Spleen (tissue), 7 donors: ENCODE measurements around the gene ADM.

Experiments
- POLR2A ChIP-seq, 3 donors: fragments of 450-650 bp; IDR thresholded peaks; one replicate each; pipeline ENCODE4 v1.5.1; 2017; ENCODE audit warnings: antibody characterized with exemption in 3 of 3, mild to moderate bottlenecking in 1 of 3
- POLR2AphosphoS5 ChIP-seq, 3 donors: sonication (generic); formaldehyde crosslinking; IDR thresholded peaks; one replicate each; pipeline ENCODE4 v1.5.1; 2017; ENCODE audit warnings: antibody characterized with exemption in 3 of 3
- TF ChIP-seq, protein P1 (sequence below), 11 experiments: fragments of 200-600 bp in 7 of 11; fragments of 450-650 bp in 4 of 11; sonication (generic) in 4 of 11; IDR thresholded peaks in 8 of 11; conservative IDR thresholded peaks in 3 of 11; 1 replicate in 7 of 11; 2 replicates in 4 of 11; pipeline versions ENCODE4 v1.4.0 to v1.8.0; 2016 to 2021; ENCODE audit warnings: antibody characterized with exemption in 11 of 11, inconsistent platforms in 4 of 11, mild to moderate bottlenecking in 1 of 11
- donor health status: DM: no; HTN: no; CAD: no; lungs with moderate emphysema.
- donor health status: DM: no; HTN: no; CAD: no.
- donor health status: DM: no; HTN: no; CAD: no.

DNA sequence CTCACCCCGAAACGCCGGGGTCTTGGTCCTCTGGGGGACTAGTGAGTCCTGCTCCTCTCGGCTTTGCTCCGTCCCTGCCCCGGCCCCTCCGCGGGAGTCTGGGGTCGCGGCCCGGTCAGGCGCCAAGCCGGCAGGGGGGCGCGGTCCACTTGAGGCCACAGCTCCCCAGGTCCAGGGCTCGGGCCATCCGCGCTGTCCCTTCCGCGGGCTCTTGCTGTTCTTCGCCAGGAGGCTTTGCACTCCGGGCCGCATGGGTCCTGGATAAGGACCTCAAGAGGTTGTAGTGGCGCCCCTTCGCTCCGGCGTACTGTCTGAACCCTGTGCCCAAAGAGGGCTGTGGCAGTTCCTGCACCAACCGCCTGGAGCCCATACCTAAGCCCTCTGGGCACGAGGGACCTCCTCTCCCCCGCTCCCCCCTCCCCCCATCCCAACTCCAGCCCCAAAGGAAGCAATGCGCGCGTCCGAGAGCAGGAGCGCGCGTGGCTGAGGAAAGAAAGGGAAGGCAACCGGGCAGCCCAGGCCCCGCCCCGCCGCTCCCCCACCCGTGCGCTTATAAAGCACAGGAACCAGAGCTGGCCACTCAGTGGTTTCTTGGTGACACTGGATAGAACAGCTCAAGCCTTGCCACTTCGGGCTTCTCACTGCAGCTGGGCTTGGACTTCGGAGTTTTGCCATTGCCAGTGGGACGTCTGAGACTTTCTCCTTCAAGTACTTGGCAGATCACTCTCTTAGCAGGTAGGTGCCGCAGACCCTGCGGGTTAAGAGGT is at the start of gene ADM:
- TF ChIP-seq POLR2AphosphoS5 (IDR thresholded peaks at IDR 0.05) (peak; percentile 93 to 99 (median 93)), POLR2A (IDR thresholded peaks at IDR 0.05) (peak; percentile 61 to 91 (median 82))
- TF ChIP-seq, protein P1, sequence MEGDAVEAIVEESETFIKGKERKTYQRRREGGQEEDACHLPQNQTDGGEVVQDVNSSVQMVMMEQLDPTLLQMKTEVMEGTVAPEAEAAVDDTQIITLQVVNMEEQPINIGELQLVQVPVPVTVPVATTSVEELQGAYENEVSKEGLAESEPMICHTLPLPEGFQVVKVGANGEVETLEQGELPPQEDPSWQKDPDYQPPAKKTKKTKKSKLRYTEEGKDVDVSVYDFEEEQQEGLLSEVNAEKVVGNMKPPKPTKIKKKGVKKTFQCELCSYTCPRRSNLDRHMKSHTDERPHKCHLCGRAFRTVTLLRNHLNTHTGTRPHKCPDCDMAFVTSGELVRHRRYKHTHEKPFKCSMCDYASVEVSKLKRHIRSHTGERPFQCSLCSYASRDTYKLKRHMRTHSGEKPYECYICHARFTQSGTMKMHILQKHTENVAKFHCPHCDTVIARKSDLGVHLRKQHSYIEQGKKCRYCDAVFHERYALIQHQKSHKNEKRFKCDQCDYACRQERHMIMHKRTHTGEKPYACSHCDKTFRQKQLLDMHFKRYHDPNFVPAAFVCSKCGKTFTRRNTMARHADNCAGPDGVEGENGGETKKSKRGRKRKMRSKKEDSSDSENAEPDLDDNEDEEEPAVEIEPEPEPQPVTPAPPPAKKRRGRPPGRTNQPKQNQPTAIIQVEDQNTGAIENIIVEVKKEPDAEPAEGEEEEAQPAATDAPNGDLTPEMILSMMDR (IDR thresholded peaks at IDR 0.05 in 8 of 11, conservative IDR thresholded peaks at IDR 0.05 in 3 of 11), result peak in 9 of 11 experiments; percentile 8 to 70 (median 51)
